Bone marrow (tissue), 2 donors: ENCODE measurements around the gene CSTF1.
"Not testable (repeated sequence)": the region's sequence is repeated elsewhere in the genome, so short reads cannot be mapped to it uniquely, and the experiment has no call there.

Experiments used
- DNase-seq, 2 donors: peaks; one replicate each; lab custom pipeline; 2025; lab: John Stamatoyannopoulos, UW

The CSTF1 gene

DNA sequence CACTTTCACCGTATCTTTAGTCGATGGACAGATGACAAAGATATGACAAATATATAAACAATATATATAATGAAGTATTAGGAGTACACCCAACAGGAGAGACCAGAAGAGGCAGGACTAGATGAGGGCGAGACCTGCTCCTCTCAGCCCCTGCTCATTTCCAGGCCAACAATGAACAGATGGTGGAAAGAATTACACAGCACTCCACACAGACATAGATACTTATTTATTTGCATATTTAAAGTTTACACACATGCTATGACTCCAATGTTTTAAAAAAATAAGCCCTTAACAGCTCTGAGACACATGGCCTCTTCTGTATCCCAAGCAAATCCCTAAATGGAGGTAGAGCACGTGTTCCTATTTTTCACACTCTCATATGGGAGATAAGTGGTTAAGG is 23.3 kb upstream of the CSTF1 start:
- DNase-seq = no peak

DNA sequence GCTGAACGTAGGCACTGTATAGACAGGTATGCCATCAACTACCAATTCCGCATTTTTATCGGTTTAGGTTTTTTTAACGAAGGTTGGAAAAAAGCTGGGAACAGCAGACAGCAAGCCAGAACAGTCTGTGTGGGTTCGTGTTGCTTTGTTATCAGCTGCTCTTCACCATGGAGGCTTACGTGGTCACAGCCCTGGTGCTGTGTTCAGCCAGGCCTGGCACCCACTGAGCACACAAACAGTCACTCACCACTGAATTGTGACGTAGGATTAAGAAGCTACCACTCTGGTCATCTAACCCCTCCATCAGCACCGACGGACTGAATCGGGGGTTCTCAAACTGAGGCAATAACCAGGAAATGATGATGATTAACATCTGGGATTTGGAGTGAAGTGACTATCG is 20.5 kb upstream of the CSTF1 start:
- no peak for DNase-seq

DNA sequence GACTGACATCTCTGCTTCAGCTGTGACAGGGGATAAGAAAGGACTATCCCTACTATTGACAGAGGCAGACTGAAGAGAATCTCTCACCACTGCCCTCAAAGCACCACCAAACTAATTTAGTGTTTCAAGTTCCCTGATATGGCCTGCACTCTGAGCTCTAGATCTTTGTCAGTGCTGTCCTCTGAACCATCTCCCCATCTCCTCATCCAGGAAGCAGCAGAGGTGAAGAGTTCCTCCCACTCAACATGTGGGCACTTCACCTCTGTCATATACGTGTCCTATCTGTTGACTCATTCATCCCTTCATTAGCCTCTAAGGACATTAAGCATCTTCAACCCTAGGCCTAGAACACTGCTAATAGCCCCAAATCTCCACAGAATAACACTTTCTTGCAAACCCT is 19.6 kb upstream of the CSTF1 start:
- no peak for DNase-seq

DNA sequence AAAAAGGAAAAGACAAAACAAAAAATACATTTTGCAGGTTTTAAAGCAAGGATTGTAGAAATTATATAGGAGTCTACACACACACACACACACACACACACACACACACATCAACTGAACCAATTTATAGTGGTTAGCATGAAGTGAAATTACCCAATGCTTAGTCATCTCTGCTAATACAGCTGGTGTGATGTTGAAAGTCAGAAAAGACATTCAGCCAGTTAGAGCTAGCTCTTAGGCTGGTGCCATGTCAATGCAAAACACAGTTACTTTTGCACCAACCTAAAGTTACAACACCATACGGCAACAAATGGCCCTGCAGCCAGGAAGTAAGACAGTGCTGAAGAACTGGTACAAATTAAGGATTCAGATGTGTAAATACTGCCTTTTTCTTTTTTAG is 18.5 kb upstream of the CSTF1 start:
- DNase-seq = peak in 1 of 2 donors; percentile 64

DNA sequence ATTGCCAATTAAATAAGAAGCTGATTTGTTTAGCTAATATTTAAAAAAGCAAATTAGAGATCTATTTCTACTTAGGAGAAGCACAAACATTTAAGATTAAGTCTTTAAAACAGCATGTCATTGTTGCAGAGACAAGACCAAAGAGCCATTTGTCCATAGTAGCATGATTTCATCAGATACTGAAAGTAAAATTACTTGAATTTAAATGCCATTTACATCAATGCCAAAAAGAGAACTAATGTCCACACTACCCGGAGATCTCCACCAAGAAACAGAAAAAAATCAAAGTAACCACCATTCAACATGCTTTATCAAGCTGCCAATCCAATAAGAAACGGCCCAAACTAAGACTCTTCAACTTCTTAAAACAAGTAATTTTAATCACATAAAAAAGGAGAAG is 16.1 kb upstream of the CSTF1 start:
- DNase-seq = no peak

GRCh38 chr20:56378386-56378785 is 14.1 kb upstream of the CSTF1 start:
- DNase-seq = no peak

DNA sequence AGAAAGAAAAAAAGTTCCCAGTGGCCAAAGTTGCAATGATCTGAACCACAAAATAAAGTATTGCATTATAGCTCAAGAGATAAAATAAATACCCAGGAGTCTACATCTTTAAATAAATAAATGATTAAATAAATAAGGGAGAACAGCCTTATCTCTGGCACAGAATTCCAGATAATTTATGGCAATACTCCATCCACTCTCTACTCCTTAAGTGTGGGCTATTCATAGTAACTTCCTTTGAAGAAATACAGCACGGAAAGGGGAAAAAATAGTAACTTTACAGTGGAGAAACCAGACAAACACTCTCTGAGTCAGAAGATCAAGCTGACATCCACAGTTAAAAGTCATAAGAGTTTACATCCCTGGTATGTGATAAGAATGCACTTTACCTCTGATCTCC is 12.1 kb upstream of the CSTF1 start:
- no peak for DNase-seq

DNA sequence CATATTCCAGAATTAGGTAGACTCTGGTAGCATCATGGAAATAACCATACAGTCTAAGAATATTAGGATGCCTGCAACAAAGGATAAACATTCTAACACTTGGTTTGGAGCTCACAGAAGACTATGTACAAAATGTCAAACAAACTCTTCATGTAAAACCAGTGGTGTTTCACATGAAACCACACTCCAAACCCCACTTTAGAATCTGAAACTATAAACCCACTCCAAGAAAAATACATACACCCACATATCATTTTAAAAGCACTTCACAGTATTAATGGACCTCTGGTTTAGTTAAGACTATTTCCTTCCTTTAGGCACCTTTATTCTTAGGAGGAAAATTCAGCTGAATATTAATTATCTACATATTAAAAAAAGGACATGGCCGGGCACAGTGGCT is 10.9 kb upstream of the CSTF1 start:
- DNase-seq = no peak

GRCh38 chr20:56382696-56383095 is 9.7 kb upstream of the CSTF1 start:
- no peak for DNase-seq

GRCh38 chr20:56383334-56383733 is 9.1 kb upstream of the CSTF1 start:
- DNase-seq = no peak

GRCh38 chr20:56385130-56385529 is 7.3 kb upstream of the CSTF1 start:
- no peak for DNase-seq

DNA sequence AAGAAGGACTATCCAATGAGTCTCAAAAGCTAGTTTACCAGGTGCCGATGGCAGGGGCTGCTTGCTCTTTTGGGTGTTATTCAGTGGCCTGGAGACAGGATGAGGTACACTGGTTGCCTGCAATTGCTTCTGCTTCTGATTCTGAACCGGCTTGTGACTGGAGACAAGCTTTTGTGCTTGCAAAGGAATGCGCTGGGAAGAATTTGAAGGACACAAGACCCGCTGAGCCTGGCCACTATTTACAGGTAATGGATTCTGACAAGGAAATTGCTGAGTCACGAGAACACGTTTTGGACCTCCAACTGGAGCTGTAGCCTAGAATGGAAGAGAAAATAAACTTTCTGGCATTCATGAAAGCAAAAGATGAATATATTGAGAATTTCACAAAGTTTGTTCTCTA is 6.2 kb upstream of the CSTF1 start:
- DNase-seq = no peak

DNA sequence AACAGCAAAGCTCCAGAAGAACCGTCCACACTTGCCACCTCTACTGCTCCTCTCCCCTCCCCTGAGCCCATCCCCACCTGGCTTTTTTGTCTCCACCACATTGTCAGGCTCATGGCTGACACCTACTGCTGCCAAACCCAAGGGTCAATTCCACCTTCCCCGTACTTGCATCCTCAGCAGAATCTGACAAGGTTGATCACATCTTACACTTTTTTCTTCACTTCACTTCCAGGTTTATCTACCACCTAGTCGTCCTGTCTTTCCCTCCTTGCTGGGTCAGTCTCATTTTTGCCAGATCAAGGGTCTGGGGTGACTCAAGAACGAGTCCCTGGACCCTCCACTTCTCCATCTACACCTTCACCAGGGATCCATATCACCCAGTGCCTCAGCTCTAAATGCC is 3.6 kb upstream of the CSTF1 start:
- DNase-seq = no peak

DNA sequence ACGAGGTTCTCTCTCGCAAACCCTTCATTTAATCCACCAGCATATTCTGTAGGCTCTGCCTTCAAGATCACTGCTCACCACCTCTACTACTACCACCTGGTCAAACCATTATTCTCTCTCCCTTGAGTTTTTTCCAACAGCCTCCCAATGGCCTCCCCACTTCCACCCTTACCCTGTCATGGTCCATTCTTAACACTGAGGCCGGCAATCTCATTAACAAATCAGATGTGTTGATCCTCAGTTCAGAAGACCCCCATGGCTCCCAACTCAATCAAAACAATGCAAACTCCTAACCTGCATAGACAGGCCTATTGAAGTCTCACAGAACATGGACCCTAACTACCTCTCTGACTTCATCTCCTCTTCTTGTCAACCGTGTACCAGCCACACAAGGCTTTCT is 2.6 kb upstream of the CSTF1 start:
- no peak for DNase-seq

GRCh38 chr20:56390396-56390795 is 2.0 kb upstream of the CSTF1 start:
- not testable (repeated sequence) for DNase-seq

- no peak for DNase-seq
Observed at GRCh38 chr20:56391037-56391436, 1.4 kb upstream of the CSTF1 start.

DNA sequence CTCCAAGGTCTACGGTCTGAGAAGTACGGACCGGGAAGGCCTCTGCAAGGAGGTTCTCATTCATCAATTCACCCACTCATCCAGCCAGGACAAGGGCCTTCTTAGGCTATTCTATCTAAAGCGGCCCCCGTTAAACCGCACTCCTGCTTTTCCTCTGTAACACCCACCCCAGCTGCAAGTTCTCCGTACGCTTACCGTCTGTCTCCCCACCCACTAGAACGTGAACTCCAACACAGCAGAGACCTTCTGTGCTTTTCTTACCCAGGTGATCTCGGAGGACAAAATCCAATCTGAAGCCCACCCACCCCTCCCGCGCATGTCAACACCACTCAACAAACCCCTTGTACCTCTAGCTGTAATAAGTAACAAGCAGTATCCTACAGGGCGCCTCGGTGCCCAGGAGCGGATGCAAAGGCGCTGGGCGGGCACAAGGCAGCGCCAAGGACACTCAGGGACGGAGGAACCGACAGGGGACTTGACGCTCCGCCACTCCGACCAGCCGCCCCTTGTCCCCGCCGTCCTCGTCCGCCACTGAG is 781 bp upstream of the CSTF1 start:
- no peak for DNase-seq

DNA sequence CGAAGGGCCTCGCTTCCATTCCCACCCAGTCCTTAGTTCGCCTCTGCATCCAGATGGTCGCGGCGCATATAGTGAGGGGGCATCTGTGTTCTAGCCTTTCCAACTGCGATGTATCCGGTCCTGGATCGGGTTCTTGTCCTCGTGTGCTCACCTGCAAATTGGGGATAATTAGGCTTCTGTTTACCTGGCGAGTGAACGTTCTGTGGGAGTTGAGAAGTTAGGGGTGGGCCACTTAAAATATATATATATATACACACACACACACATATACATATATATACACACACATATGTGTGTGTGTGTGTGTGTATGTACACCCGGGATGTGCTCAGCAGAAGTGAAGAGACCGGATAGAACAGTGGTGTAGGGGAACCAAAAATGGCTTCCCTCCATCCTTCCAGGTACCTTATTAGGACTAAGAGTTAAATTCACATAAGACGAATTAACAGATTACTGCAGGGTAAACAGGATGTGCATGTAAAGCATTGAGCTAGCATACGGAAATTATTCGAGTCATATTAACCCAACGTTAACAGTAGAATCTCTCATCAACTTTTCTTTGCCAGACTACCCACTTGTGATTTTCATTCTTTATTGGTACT is 537 bp downstream of the CSTF1 start:
- DNase-seq = no peak

- no peak for DNase-seq
Observed at GRCh38 chr20:56393653-56394052, 1.2 kb downstream of the CSTF1 start.

DNA sequence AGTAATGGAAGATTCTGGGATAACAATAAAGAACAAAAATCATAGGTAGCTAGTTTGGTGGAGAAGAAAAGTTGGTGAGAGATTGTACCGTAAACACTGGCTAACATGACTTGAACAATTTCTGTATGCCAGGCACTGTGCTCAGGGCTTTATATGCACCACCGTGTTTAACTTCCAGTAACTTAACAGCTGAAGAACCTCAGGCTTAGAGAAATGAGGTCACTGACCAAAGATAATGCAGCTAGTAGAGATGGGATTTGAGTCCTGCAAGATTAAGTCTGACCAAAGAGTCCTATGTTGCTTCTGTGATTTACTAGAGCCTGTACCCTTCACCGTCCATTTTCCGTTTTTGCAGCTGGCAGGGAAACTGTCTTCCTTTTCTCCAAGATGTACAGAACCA is 2.7 kb downstream of the CSTF1 start:
- DNase-seq = no peak

DNA sequence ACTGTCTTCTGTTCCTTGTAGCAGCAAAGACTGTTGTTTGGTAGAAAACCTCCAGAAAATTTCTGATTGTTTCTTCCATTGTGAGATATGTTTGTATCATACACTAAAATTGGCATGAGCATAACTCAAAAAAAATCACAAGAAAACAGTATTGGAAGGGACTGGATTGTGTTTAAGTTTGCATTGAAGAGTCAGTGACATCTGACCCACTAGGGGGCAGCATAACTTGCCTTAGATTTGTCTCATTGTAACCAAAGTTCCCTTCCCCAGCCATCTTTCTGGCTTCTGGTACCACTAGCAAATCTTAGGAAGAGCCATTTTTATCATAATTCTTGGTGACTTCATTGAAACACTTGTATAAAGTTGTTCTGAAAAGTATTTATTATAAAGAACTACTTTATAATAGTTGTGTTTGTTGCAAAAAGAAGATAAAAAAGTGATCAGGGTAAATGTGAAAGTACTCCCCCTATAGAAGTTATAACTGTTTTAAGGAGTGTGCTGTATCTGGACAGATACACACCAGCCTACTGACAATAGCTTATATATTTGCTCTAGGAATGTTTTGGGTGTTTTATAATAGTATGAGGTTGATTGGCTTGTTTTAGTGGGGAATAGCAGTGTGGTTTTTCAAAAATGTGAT is 7.7 kb downstream of the CSTF1 start:
- peak in 1 of 2 donors; percentile 52 for DNase-seq

GRCh38 chr20:56403465-56403864 is 11.0 kb downstream of the CSTF1 start:
- no peak for DNase-seq

GRCh38 chr20:56405356-56405755 is 12.9 kb downstream of the CSTF1 start:
- not testable (repeated sequence) for DNase-seq

DNA sequence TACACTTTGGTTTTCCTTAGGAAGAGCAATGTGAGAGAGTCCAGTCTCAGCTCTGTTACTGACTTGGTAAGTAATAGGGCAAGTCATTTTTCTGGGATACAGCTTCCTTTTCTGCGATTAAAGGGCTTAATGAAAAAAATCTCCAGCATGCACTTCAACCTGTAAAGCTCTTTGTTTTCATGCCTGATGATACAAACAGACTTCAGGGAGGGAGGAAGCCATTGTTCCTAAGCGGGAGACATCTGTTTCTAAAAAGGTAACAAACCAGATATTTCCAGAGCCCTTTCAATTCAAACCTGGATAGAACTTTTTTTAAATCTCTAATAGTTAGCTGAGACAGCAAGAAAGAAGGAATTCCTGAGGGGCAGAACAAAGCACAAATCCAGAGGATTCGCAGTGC is 14.5 kb downstream of the CSTF1 start:
- DNase-seq = no peak
